Osteocyte (in vitro differentiated cells): ENCODE data around the gene SP2. TPM values are rescaled to one million over a fixed set of nuclear protein-coding genes. Genes with fewer than 3 reads are reported as not detected.
"Not testable (repeated sequence)": the region's sequence is repeated elsewhere in the genome, so short reads cannot be mapped to it uniquely, and the experiment has no call there.

ENCODE experiments used
- DNase-seq: peaks from one replicate; pipeline ENCODE4 v3.0.0; 2021; ENCODE audit warnings: mixed read lengths; ENCODE audit not compliant: unreplicated experiment; ENCODE audit errors: extremely low spot score
- H3K27ac Mint-ChIP-seq: one replicate; pipeline ENCODE4 v1.8.0; 2021; ENCODE audit warnings: mild to moderate bottlenecking, mixed read lengths; ENCODE audit not compliant: unreplicated experiment
- H3K27me3 Mint-ChIP-seq: one replicate; pipeline ENCODE4 v1.8.0; 2021; ENCODE audit warnings: mixed read lengths; ENCODE audit not compliant: unreplicated experiment
- H3K36me3 Mint-ChIP-seq: one replicate; pipeline ENCODE4 v1.8.0; 2021; ENCODE audit warnings: mixed read lengths; ENCODE audit not compliant: unreplicated experiment
- H3K4me1 Mint-ChIP-seq: one replicate; pipeline ENCODE4 v1.8.0; 2021; ENCODE audit warnings: mixed read lengths; ENCODE audit not compliant: unreplicated experiment
- H3K4me3 Mint-ChIP-seq: one replicate; pipeline ENCODE4 v1.8.0; 2021; ENCODE audit warnings: mild to moderate bottlenecking, moderate library complexity, mixed read lengths; ENCODE audit not compliant: unreplicated experiment
- H3K9me3 Mint-ChIP-seq: one replicate; pipeline ENCODE4 v1.8.0; 2021; ENCODE audit warnings: mixed read lengths; ENCODE audit not compliant: unreplicated experiment
- total RNA-seq: library from RNA; stranded (reverse); gene quantifications from 2 replicates; pipeline ENCODE4 v1.2.1, GENCODE V29; 2021
- TF ChIP-seq, protein P1 (sequence below): fragments of 200-600 bp; sonication (generic); IDR thresholded peaks from 2 replicates; pipeline ENCODE4 v1.5.0; 2021; ENCODE audit warnings: antibody characterized with exemption, mild to moderate bottlenecking, moderate library complexity

The SP2 gene
- total RNA-seq, 1 donor from 2014 or later = 19.9 TPM

DNA sequence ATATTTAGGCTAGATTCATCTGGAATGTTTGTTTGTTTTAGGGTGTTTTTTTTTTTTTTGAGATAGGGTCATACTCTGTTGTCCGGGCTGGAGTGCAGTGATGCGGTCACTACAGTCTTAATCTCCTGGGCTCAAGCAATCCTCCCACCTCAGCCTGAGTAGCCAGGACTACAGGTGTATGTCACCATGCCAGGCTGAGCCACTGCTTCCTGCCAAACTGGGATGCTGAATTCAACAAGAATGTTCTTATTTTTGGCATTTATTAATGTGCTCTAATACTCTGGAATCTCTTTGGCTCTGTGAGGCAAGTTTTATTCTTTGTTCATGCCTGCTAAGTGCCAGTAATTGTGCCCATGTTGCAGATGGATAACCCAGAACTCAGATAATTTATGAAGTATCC is 21.5 kb downstream of the SP2 start:
- H3K27me3 Mint-ChIP-seq = no peaks in the 10 kb centered on the region
- H3K36me3 Mint-ChIP-seq = peaks cover 19% of the 10 kb centered on the region
- TF ChIP-seq, protein P1, sequence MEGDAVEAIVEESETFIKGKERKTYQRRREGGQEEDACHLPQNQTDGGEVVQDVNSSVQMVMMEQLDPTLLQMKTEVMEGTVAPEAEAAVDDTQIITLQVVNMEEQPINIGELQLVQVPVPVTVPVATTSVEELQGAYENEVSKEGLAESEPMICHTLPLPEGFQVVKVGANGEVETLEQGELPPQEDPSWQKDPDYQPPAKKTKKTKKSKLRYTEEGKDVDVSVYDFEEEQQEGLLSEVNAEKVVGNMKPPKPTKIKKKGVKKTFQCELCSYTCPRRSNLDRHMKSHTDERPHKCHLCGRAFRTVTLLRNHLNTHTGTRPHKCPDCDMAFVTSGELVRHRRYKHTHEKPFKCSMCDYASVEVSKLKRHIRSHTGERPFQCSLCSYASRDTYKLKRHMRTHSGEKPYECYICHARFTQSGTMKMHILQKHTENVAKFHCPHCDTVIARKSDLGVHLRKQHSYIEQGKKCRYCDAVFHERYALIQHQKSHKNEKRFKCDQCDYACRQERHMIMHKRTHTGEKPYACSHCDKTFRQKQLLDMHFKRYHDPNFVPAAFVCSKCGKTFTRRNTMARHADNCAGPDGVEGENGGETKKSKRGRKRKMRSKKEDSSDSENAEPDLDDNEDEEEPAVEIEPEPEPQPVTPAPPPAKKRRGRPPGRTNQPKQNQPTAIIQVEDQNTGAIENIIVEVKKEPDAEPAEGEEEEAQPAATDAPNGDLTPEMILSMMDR = no peak
- no peak for DNase-seq
- H3K4me3 Mint-ChIP-seq = no peak overlapping the region
- no peaks in the 10 kb centered on the region for H3K4me1 Mint-ChIP-seq
- H3K9me3 Mint-ChIP-seq = no peaks in the 10 kb centered on the region
- no peak overlapping the region for H3K27ac Mint-ChIP-seq

DNA sequence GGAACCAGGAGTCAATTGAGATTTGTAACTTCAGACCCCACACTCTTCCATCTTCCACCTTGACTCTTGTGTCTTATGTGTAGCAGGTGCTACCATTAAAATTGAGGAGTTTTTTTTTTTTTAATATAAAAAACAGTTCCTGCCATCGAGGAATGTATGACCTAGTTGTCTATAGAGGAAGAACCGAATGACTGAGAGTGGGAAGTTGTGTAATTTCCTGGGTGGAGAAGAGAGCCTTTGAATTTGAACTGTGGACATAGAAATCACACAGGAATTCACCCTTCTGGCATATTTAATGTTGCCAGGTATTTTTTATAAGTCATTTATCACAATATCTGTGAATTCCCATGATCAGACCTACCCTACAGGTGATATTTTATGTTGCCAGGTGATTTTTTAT is 22.0 kb downstream of the SP2 start:
- Mint-ChIP-seq H3K27ac (no peak overlapping the region), H3K27me3 (no peaks in the 10 kb centered on the region), H3K36me3 (peaks cover 21% of the 10 kb centered on the region), H3K4me1 (no peaks in the 10 kb centered on the region), H3K9me3 (no peaks in the 10 kb centered on the region), H3K4me3 (no peak overlapping the region)
- TF ChIP-seq, protein P1 = no peak
- DNase-seq = no peak

DNA sequence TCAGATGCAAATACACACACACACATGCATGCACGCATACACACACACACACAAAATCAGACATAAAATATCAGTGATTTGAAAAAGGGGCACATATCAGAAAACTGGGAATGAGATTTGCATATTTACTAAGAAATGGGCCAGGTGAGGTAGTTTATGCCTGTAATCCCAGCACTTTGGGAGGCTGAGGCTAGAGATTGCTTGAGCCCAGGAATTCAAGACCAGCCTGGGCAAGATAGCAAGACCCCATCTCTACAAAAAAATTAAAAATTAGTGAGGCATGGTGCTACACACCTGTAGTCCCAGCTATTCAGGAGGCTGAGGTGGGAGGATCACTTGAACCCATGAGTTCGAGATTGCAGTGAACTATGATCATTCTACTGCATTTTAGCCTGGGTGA is 23.0 kb downstream of the SP2 start:
- Mint-ChIP-seq H3K27ac (no peak overlapping the region), H3K4me3 (no peak overlapping the region), H3K9me3 (no peaks in the 10 kb centered on the region), H3K27me3 (no peaks in the 10 kb centered on the region), H3K36me3 (peaks cover 28% of the 10 kb centered on the region), H3K4me1 (no peaks in the 10 kb centered on the region)
- DNase-seq = no peak
- TF ChIP-seq, protein P1 = no peak

DNA sequence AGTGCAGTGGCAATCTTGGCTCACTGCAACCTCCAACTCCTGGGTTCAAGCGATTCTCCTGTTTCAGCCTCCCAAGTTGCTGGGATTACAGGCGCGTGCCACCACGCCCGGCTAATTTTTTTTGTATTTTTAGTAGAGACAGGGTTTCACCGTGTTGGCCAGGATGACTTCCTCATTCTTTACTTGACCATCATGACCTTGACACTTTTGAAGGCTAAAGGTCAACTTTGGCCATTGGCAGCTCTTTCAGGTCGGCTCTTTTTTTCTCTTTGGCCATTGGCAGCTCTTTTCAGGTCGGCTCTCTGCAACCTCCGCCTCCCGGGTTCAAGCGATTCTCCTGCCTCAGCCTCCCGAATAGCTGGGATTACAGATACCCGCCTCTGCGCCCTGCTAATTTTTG is 23.9 kb downstream of the SP2 start:
- DNase-seq, H3K9me3 Mint-ChIP-seq, H3K27me3 Mint-ChIP-seq, H3K4me1 Mint-ChIP-seq, H3K27ac Mint-ChIP-seq, H3K4me3 Mint-ChIP-seq: not testable (repeated sequence)
- peaks cover 28% of the 10 kb centered on the region for H3K36me3 Mint-ChIP-seq

DNA sequence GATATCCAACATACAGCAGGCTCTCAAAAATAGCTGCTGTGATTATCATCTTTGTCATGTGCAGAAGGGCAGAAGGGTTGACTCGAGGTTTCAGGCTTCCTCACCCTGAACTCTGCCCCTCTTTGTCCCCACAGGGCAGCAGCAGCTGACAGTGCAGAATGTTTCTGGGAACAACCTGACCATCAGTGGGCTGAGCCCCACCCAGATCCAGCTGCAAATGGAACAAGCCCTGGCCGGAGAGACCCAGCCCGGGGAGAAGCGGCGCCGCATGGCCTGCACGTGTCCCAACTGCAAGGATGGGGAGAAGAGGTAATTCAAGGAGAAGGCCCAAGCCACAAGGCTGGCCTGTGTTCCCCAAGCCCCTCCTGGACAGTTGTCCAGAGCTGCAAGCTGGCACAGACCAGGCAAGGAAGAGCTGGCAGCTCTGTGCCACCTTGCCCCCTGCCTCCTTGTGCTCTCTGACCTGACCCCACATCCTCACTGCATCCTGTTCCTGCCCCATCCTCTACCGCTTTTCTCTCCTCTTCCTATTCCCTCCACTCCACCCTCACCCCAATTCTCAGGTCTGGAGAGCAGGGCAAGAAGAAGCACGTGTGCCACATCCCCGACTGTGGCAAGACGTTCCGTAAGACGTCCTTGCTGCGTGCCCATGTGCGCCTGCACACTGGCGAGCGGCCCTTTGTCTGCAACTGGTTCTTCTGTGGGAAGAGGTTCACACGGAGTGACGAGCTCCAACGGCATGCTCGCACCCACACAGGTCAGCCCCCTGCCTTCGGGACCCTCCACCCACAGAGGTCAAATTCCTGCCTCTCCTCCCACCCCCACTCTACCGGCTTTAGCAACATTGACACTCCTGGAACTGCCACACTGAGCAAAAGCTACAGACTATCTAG is 29.0 kb downstream of the SP2 start:
- H3K9me3 Mint-ChIP-seq = no peaks in the 10 kb centered on the region
- H3K27ac Mint-ChIP-seq = no peak overlapping the region
- H3K36me3 Mint-ChIP-seq = peaks cover 31% of the 10 kb centered on the region

More for the DNA sequence above, 29.0 kb downstream of the SP2 start:
- H3K27me3 Mint-ChIP-seq = no peaks in the 10 kb centered on the region
- no peak for DNase-seq
- TF ChIP-seq, protein P1 = no peak
- H3K4me3 Mint-ChIP-seq = no peak overlapping the region
- H3K4me1 Mint-ChIP-seq = no peaks in the 10 kb centered on the region
